ENCODE measurements around the gene SYCP2.

SYCP2 gene

GRCh38 chr20:59937150-59937549 lies 3.7 kb upstream of the SYCP2 start:
- Histone ChIP-seq H3K9me3 (no peaks in the 10 kb centered on the region), H3K4me1 (no peaks in the 10 kb centered on the region), H3K36me3 (peaks cover 2% of the 10 kb centered on the region; the same call in 1 of the 2 replicates), H3K27me3 (no peaks in the 10 kb centered on the region), H3K4me3 (ENCODE audit: low read depth, low read length) (no peak overlapping the region)
- no peak for DNase-seq
- no peak for TF ChIP-seq CTCF (IDR thresholded peaks at IDR 0.05; ENCODE audit: low read depth, low read length)

GRCh38 chr20:59936409-59936808 lies 3.0 kb upstream of the SYCP2 start:
- no peak overlapping the region for H3K4me3 ChIP-seq (ENCODE audit: low read depth, low read length)
- no peaks in the 10 kb centered on the region for H3K27me3 ChIP-seq

DNA sequence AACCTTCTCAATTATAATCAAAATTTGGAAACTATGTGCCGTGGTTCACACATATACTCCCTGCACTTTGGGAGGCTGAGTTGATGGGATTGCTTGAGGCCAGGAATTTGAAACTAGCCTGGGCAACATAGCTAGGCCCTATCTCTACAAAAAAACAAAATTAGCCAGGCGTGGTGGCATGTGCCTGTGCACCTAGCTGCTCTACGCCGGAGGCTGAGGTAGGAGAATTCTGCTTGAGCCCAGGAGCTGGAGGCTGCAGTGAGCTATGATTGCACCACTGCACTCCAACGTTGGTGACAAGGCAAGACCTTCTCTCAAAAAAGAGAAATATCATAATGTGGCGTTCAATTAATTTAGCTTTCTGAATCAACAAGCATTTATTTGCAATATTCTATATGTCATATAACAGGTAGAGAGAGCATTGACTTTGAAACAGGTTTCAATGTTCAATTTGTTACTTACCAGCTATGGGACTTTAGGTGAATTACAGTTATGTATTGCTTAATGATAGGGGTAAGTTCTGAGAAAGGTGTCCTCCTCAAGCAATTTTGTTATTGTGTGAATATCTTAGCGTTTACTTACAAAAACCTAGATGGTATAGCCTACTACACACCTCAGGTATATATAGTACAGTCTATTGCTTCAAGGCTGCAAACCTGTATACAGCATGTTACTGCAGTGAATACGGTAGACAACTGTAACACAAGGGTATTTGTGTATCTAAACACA lies 2.2 kb upstream of the SYCP2 start:
- no peaks in the 10 kb centered on the region for H3K36me3 ChIP-seq
- no peaks in the 10 kb centered on the region for H3K9me3 ChIP-seq
- no peak for TF ChIP-seq CTCF (IDR thresholded peaks at IDR 0.05; ENCODE audit: low read depth, low read length)
- no peaks in the 10 kb centered on the region for H3K27me3 ChIP-seq
- H3K4me1 ChIP-seq: no peaks in the 10 kb centered on the region
- H3K4me3 ChIP-seq (ENCODE audit: low read depth, low read length): no peak overlapping the region
- no peak for DNase-seq

More at GRCh38 chr20:59936409-59936808, 3.0 kb upstream of the SYCP2 start:
- H3K4me1 ChIP-seq: no peaks in the 10 kb centered on the region
- no peak for TF ChIP-seq CTCF (IDR thresholded peaks at IDR 0.05; ENCODE audit: low read depth, low read length)
- H3K9me3 ChIP-seq: no peaks in the 10 kb centered on the region
- DNase-seq: no peak
- H3K36me3 ChIP-seq: no peaks in the 10 kb centered on the region

DNA sequence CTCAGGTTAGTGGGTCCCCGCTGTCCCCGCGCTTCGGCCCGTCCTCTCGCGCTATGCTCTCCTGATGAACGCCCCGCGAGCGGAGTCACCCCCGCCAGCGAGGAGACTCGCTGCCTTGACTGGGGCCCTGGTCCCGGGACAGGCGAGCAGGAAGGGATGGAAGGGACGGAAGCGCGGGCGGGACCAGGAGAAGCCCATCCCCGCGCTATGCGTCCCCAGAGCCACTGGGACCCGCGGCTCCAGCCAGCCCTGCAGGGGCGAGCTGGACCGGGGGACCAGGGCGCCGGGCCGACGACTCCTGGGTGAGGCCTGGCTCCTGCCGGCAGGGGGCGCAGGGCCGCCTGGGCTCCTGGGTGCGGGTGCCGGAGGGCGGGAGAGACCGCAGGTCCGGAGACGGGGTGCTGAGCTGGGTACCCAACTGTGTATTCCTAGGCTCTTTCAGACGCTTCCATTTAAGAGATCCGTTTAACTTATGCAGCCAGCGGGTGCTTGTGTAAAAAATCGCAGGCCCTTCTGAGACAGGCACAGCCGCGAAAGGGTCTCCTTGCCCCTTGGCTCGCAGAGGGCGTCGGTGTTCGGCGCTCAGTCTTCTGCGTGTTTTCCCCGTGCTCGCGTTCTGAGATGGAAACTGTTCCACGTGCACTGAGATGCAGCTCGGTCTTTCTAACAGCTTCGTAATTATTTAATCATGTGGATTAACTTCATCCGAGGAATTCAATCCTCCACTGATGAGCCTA lies 580 bp upstream of the SYCP2 start:
- Histone ChIP-seq H3K9me3 (no peaks in the 10 kb centered on the region), H3K4me1 (no peaks in the 10 kb centered on the region), H3K36me3 (no peaks in the 10 kb centered on the region), H3K4me3 (ENCODE audit: low read depth, low read length) (peak overlapping the region; percentile 63), H3K27me3 (no peaks in the 10 kb centered on the region)
- TF ChIP-seq CTCF (IDR thresholded peaks at IDR 0.05; ENCODE audit: low read depth, low read length): peak; percentile 89
- peak; percentile 85 for DNase-seq

DNA sequence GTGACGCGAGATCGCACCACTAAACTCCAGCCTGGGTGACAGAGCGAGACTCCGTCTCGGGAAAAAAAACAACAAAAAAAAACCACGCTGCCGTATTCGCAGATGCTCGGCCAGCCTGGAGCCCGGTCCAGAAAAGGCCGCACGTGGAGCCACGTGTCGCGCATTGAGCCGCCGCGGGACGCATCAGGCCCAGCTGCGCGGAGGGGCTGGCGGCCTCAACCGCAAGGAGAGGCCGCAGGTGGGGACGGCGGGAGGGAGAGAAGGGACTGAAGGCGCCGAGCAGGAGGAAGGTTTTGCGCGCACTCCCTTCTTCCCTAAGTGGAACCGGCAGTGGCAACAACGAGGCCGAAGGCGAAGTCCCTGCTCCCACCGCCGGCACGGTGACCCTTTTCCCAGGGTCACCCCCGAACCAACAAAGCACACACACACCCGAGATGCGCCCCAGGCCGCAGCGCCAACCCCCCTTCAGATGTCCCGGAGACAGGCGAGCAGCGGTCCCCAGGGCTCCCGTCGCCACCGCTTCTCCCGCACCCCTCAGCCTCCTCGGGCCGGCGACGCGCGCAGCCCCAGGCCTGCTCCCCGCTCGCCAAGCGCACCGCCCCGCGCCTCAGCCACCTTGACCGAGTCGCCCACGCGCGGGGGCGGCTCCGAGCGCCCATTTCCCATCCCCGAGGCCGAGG lies 681 bp downstream of the SYCP2 start:
- Histone ChIP-seq H3K9me3 (no peaks in the 10 kb centered on the region), H3K4me3 (ENCODE audit: low read depth, low read length) (no peak overlapping the region)

More for the DNA sequence above, 681 bp downstream of the SYCP2 start:
- Histone ChIP-seq H3K27me3 (0 out of 2 replicates have a peak, but pooled peaks cover 5% of the 10 kb centered on the region), H3K4me1 (no peaks in the 10 kb centered on the region), H3K36me3 (no peaks in the 10 kb centered on the region)
- no peak for TF ChIP-seq CTCF (IDR thresholded peaks at IDR 0.05; ENCODE audit: low read depth, low read length)
- no peak for DNase-seq

All from BE2C (cell line).